IMR-90 (cell line): Measurements from ENCODE around the gene CLEC17A. TPM values are rescaled to one million over a fixed set of nuclear protein-coding genes. Genes with fewer than 3 reads are reported as not detected.
A peak's percentile ranks its signal among the peaks of the same experiment; 100 is the strongest.

Experiments used
- ATAC-seq: fragments of 200-7000 bp; cut with Tn5 transposase; 2 replicates; pipeline ENCODE4 v1.9.1; 2020; ENCODE audit warnings: low read depth, mild to moderate bottlenecking, moderate library complexity
- BruUV-seq: library from RNA; stranded (reverse); fragments of 400-500 nt; replicated peaks from 2 replicates; lab custom pipeline; 2021; lab: Mats Ljungman, UMichigan
- CTCF ChIA-PET: fragments of 300-600 bp; formaldehyde crosslinking; extraction: SDS; loops from one replicate; lab custom pipeline; 2021; ENCODE audit warnings: antibody characterized with exemption; lab: Yijun Ruan, JAX
- POLR2A ChIA-PET: fragments of 300-600 bp; sonication (Branson Sonifier 250); formaldehyde crosslinking; loops from one replicate; lab custom pipeline; 2022; ENCODE audit warnings: antibody characterized with exemption; ENCODE audit not compliant: unreplicated experiment; lab: Charles Lee
- DNase-seq: peaks from one replicate; pipeline ENCODE4 v3.0.0; 2013
- H2AFZ ChIP-seq: replicated peaks from 2 replicates; pipeline ENCODE3; 2013; ENCODE audit warnings: low read length, mild to moderate bottlenecking; ENCODE audit not compliant: poor library complexity
- H2AK5ac ChIP-seq: 2 replicates; pipeline ENCODE4 v1.6.1; 2013; ENCODE audit warnings: low read depth, low read length, inconsistent platforms
- H2AK9ac ChIP-seq: replicated peaks from 2 replicates; pipeline ENCODE3; 2013; ENCODE audit warnings: mild to moderate bottlenecking, low read depth, low read length, moderate library complexity; ENCODE audit not compliant: poor library complexity
- H2BK120ac ChIP-seq: 2 replicates; pipeline ENCODE4 v1.6.1; 2013; ENCODE audit warnings: low read depth, low read length, inconsistent platforms
- H2BK15ac ChIP-seq: 3 replicates; pipeline ENCODE4 v1.6.1; 2013; ENCODE audit warnings: low read depth, low read length, inconsistent platforms
- H2BK20ac ChIP-seq: 2 replicates; pipeline ENCODE4 v1.6.1; 2013; ENCODE audit warnings: low read depth, mild to moderate bottlenecking, inconsistent platforms, low read length, moderate library complexity
- H2BK5ac ChIP-seq: 2 replicates; pipeline ENCODE4 v1.6.1; 2013; ENCODE audit warnings: mild to moderate bottlenecking, low read depth, low read length, inconsistent platforms; ENCODE audit not compliant: poor library complexity, severe bottlenecking
- H3K14ac ChIP-seq: replicated peaks from 2 replicates; pipeline ENCODE4 v1.6.1; 2013; ENCODE audit warnings: low read depth, low read length, inconsistent platforms
- H3K18ac ChIP-seq: 2 replicates; pipeline ENCODE4 v1.6.1; 2013; ENCODE audit warnings: low read depth, low read length, control low read depth
- H3K23ac ChIP-seq: 2 replicates; pipeline ENCODE4 v1.6.1; 2013; ENCODE audit warnings: low read depth, low read length, inconsistent platforms
- H3K27ac ChIP-seq: 2 replicates; pipeline ENCODE4 v1.5.1; 2013; ENCODE audit warnings: mild to moderate bottlenecking, control low read depth, low read length; ENCODE audit not compliant: insufficient read depth
- H3K27me3 ChIP-seq: 2 replicates; pipeline ENCODE4 v1.6.1; 2013; ENCODE audit warnings: low read length; ENCODE audit not compliant: control insufficient read depth, insufficient read depth
- H3K36me3 ChIP-seq: 2 replicates; pipeline ENCODE4 v1.6.1; 2013; ENCODE audit warnings: low read length, mixed read lengths; ENCODE audit not compliant: control insufficient read depth, insufficient read depth
- H3K4ac ChIP-seq: 2 replicates; pipeline ENCODE4 v1.6.1; 2013; ENCODE audit warnings: low read depth, low read length, inconsistent platforms
- H3K4me1 ChIP-seq: 2 replicates; pipeline ENCODE4 v1.6.1; 2013; ENCODE audit warnings: low read length, mixed read lengths; ENCODE audit not compliant: control insufficient read depth, insufficient read depth
- H3K4me2 ChIP-seq: 2 replicates; pipeline ENCODE4 v1.6.1; 2013; ENCODE audit warnings: low read depth, mild to moderate bottlenecking, control low read depth, low read length, moderate library complexity
- H3K4me3 ChIP-seq: 2 replicates; pipeline ENCODE4 v1.5.1; 2013; ENCODE audit warnings: low read depth, mild to moderate bottlenecking, control low read depth, low read length, moderate library complexity; ENCODE audit not compliant: insufficient read depth
- H3K56ac ChIP-seq: 2 replicates; pipeline ENCODE4 v1.6.1; 2013; ENCODE audit warnings: low read length, inconsistent platforms; ENCODE audit not compliant: insufficient read depth; ENCODE audit errors: extremely low read depth
- H3K79me1 ChIP-seq, 2 experiments: 2 replicates each; pipeline ENCODE4 v1.6.1; 2013; ENCODE audit warnings: low read length in 2 of 2, inconsistent platforms in 1 of 2, low read depth in 1 of 2
- H3K9ac ChIP-seq: 2 replicates; pipeline ENCODE4 v1.6.1; 2013; ENCODE audit warnings: low read depth, low read length, control low read depth
- H3K9me1 ChIP-seq: 2 replicates; pipeline ENCODE4 v1.6.1; 2013; ENCODE audit warnings: low read length, inconsistent platforms; ENCODE audit not compliant: insufficient read depth
- H3K9me3 ChIP-seq: 2 replicates; pipeline ENCODE4 v1.6.1; 2013; ENCODE audit warnings: low read length; ENCODE audit not compliant: control insufficient read depth, insufficient read depth
- H4K20me1 ChIP-seq: 2 replicates; pipeline ENCODE4 v1.6.1; 2013; ENCODE audit warnings: low read length, inconsistent platforms; ENCODE audit not compliant: insufficient read depth
- H4K5ac ChIP-seq: 2 replicates; pipeline ENCODE4 v1.6.1; 2013; ENCODE audit warnings: mild to moderate bottlenecking, low read depth, low read length, control low read depth
- H4K8ac ChIP-seq, 2 experiments: 2 replicates each; pipeline ENCODE4 v1.6.1; 2013; ENCODE audit warnings: low read depth in 2 of 2, low read length in 2 of 2, control low read depth in 1 of 2, inconsistent platforms in 1 of 2
- H4K91ac ChIP-seq: 2 replicates; pipeline ENCODE4 v1.6.1; 2013; ENCODE audit warnings: low read depth, low read length, inconsistent platforms; ENCODE audit not compliant: insufficient read depth
- CEBPB ChIP-seq: IDR thresholded peaks from 2 replicates; pipeline ENCODE4 v1.6.1; 2012; ENCODE audit warnings: low read depth, low read length, improper control_type of control experiment
- CHD1 ChIP-seq: IDR thresholded peaks from 2 replicates; pipeline ENCODE4 v1.6.1; 2012; ENCODE audit warnings: low read depth, low read length, improper control_type of control experiment
- MXI1 ChIP-seq: IDR thresholded peaks from 2 replicates; pipeline ENCODE4 v1.6.1; 2012; ENCODE audit warnings: low read depth, mild to moderate bottlenecking, low read length, moderate library complexity, borderline replicate concordance
- WGBS, 2 experiments: methylation state at CpG; one replicate each; pipeline versions ENCODE4 v1.1.5 to v1.1.7; 2013; ENCODE audit warnings: missing lambda C conversion rate in 2 of 2; ENCODE audit not compliant: insufficient read length in 1 of 2; ENCODE audit errors: extremely low coverage in 2 of 2; 5-methylcytosine and 5-hydroxymethylcytosine counted together
- dilution Hi-C: fragments of 300-500 bp; cut with HindIII; formaldehyde crosslinking; loops from one replicate; pipeline ENCODE4 v1.14.3; 2018; ENCODE audit warnings: low sequenced_read_pairs; ENCODE audit not compliant: unreplicated experiment
- in situ Hi-C: fragments of 300-500 bp; cut with MboI; formaldehyde crosslinking; loops from 3 replicates; pipeline ENCODE4 v1.14.3; 2019; ENCODE audit warnings: low sequenced_read_pairs, inconsistent platforms, mixed read lengths
- intact Hi-C: fragments of 100-400 bp; cut with micrococcal nuclease; formaldehyde crosslinking; loops from 2 replicates; pipeline ENCODE4 v1.10.0; 2022
- polyA plus RNA-seq, 3 experiments: library from polyadenylated mRNA; depleted of rRNA; stranded (reverse); fragments of >200 nt; gene quantifications; 2 replicates each; pipeline ENCODE4 v1.2.3, GENCODE V29; 2012; ENCODE audit warnings: low replicate concordance in 1 of 3
- total RNA-seq: library from RNA; depleted of rRNA; stranded (reverse); fragments of >200 nt; gene quantifications from 2 replicates; pipeline ENCODE4 v1.2.3, GENCODE V29; 2012

Gene CLEC17A
- total and polyA plus RNA-seq, 2 of the 4 experiments (the other 2 are of a cell fraction): 0.05 TPM; not detected in 1

- Histone ChIP-seq H3K9ac (no peak overlapping the region), H3K56ac (no peak overlapping the region), H3K4me2 (peak overlapping the region; percentile 52), H2AK5ac (peak overlapping the region; percentile 70), H3K4me1 (peaks cover 6% of the 10 kb centered on the region; the same call in 1 of the 2 replicates), H4K20me1 (peaks cover 10% of the 10 kb centered on the region), H3K18ac (no peak overlapping the region), H4K8ac (peak overlapping the region in 1 of 2 experiments; percentile 37; a peak in 1 of 4 replicates), H3K4ac (peak overlapping the region; percentile 45; the same call in 1 of the 2 replicates), H2BK20ac (no peak overlapping the region), H2BK5ac (peak overlapping the region; percentile 8), H3K27ac (no peak overlapping the region), H3K9me1 (peaks cover 7% of the 10 kb centered on the region), H3K9me3 (no peaks in the 10 kb centered on the region), H3K36me3 (no peaks in the 10 kb centered on the region), H2AFZ (peak overlapping the region; percentile 92), H2AK9ac (peak overlapping the region; percentile 84), H2BK15ac (no peak overlapping the region), H3K79me1 (peaks cover 7 to 45% of the 10 kb centered on the region in 2 experiments), H3K4me3 (no peak overlapping the region), H4K5ac (no peak overlapping the region), H4K91ac (no peak overlapping the region), H2BK120ac (no peak overlapping the region), H3K23ac (no peak overlapping the region), H3K14ac (no peak overlapping the region), H3K27me3 (no peaks in the 10 kb centered on the region)
- ChIA-PET POLR2A (no interaction called here), CTCF (interaction anchor here (0.6 to 1.2 kb wide), 3 partner anchors 9 to 14 kb away, joined by 3 read pairs; no protein-coding TSS in a partner anchor)
- peak; percentile 36 for ATAC-seq
- dilution Hi-C loops (no loop called here), in situ Hi-C loops (loop anchor here (25.0 kb wide), 1 partner anchor 881 kb away; the partner anchor contains the start of gene WIZ), intact Hi-C loops (no loop called here)
- DNase-seq: peak; percentile 34
- TF ChIP-seq CEBPB (no peak), MXI1 (no peak), CHD1 (no peak)
- WGBS, 2 experiments: 71% methylated on average over 9 of the region's 12 CpGs; no CpG with 5 or more reads in 1 of the 2 experiments
- no TSS peak for BruUV-seq
Measured at GRCh38 chr19:14555918-14556661, 26.8 kb upstream of the CLEC17A start.
